Measurements from ENCODE around the gene SLC8A2.

The SLC8A2 gene

DNA sequence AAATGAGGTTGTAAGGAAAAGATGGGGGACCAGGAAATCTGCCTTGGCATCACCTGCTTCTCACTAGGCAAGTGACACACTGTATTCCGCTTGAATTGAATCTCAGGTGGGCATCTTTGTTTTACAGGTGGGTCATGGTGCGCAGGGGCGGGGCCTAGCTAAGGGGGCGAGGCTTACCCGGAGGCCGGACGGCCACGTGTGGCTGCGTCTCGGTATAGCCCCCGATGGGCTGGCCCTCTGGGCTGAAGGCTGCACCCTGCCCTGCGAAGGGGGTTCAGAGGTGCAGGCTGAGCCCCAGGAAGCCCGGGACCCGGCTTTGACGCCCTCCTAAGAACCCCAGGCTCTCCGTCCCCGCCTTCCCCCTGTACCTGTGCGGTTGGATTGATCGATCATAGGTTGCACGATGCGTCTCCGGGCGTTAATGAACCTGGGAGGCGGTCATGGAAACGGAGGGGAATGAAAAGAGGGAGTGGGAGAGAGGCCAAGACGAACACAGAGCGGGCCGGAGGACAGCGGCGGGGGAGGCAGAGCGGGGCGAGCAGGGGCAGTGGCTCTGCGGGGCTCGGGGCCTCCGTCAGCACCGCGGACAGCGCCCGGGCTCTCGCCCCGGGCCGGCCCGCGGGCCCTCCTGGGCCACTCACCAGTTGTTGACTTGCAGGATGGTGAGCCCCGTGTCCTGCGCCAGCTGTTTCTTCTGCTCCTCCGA, 64.8 kb downstream of the SLC8A2 start:
- Histone ChIP-seq H3K4me2 (no peak overlapping the region), H3K36me3 (ENCODE audit: insufficient read depth) (no peaks in the 10 kb centered on the region), H3K4me3 (IDR thresholded peaks at IDR 0.05; ENCODE audit: insufficient read depth, low read depth, low read length) (no peak overlapping the region), H4K20me1 (ENCODE audit: insufficient read depth) (no peaks in the 10 kb centered on the region), H3K27ac (no peak overlapping the region), H3K4me1 (ENCODE audit: low read depth, poor library complexity, severe bottlenecking) (no peaks in the 10 kb centered on the region), H2AFZ (ENCODE audit: low read depth) (no peak overlapping the region), H3K27me3 (ENCODE audit: insufficient read depth, low read depth) (peaks cover 100% of the 10 kb centered on the region), H3K79me2 (ENCODE audit: insufficient read depth, low read depth) (no peaks in the 10 kb centered on the region), H3K9ac (no peak overlapping the region)
- TF ChIP-seq, protein P1, sequence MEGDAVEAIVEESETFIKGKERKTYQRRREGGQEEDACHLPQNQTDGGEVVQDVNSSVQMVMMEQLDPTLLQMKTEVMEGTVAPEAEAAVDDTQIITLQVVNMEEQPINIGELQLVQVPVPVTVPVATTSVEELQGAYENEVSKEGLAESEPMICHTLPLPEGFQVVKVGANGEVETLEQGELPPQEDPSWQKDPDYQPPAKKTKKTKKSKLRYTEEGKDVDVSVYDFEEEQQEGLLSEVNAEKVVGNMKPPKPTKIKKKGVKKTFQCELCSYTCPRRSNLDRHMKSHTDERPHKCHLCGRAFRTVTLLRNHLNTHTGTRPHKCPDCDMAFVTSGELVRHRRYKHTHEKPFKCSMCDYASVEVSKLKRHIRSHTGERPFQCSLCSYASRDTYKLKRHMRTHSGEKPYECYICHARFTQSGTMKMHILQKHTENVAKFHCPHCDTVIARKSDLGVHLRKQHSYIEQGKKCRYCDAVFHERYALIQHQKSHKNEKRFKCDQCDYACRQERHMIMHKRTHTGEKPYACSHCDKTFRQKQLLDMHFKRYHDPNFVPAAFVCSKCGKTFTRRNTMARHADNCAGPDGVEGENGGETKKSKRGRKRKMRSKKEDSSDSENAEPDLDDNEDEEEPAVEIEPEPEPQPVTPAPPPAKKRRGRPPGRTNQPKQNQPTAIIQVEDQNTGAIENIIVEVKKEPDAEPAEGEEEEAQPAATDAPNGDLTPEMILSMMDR (conservative IDR thresholded peaks at IDR 0.05; ENCODE audit: low read depth, low read length), result no peak

DNA sequence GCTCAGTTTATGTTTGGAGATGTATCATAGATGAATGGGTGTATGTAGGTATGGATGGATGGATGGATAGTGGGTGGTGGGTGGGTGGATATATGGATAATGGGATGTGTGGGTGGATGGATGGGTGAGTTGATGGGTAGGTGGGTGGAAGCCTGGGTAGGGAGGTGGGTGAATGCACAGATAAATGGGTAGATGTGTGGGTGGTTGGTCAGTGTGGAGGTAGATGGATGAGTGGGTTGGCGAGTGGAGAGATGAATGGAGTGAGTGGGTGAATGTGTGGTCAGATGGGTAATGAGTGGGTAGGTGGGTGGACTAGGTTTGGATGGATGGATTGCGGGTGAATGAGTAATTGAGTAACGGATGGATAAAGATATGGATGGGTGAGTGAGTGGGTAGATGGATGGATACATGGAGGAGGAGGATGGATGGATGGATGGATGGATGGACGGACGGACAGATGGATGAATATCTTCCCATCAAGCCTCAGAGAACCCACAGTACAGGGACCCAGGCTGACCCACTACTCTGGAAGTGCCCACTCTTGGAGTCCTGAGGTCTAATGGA, 65.8 kb downstream of the SLC8A2 start:
- H4K20me1 ChIP-seq (ENCODE audit: insufficient read depth), result no peaks in the 10 kb centered on the region

DNA sequence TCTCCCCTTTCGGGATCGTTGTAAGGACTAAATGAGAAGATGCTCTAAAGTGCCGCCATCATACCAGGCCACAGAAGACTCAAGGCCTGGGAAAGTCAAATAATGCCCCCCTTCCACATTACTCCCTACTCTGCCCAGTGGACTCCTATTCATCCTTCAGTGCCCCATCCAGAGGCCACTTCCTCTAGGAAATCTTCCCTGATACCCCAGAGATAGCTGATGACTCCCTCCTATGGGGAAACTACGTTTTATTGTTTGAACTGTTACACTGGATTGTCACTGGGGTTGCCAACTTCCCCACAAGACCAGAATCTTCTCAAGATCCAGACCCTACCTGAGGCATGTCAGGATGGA, 66.5 kb downstream of the SLC8A2 start:
- Histone ChIP-seq H3K4me2 (no peak overlapping the region), H3K9ac (no peak overlapping the region), H3K4me3 (IDR thresholded peaks at IDR 0.05; ENCODE audit: insufficient read depth, low read depth, low read length) (no peak overlapping the region), H3K27me3 (ENCODE audit: insufficient read depth, low read depth) (peaks cover 100% of the 10 kb centered on the region), H3K27ac (no peak overlapping the region), H4K20me1 (ENCODE audit: insufficient read depth) (no peaks in the 10 kb centered on the region), H3K4me1 (ENCODE audit: low read depth, poor library complexity, severe bottlenecking) (no peaks in the 10 kb centered on the region), H2AFZ (ENCODE audit: low read depth) (no peak overlapping the region), H3K79me2 (ENCODE audit: insufficient read depth, low read depth) (no peaks in the 10 kb centered on the region), H3K36me3 (ENCODE audit: insufficient read depth) (no peaks in the 10 kb centered on the region)
- TF ChIP-seq, protein P1 (conservative IDR thresholded peaks at IDR 0.05; ENCODE audit: low read depth, low read length), result no peak

More for the DNA sequence above, 65.8 kb downstream of the SLC8A2 start:
- Histone ChIP-seq H3K79me2 (ENCODE audit: insufficient read depth, low read depth) (no peaks in the 10 kb centered on the region), H3K4me3 (IDR thresholded peaks at IDR 0.05; ENCODE audit: insufficient read depth, low read depth, low read length) (no peak overlapping the region), H3K9ac (no peak overlapping the region), H3K27ac (no peak overlapping the region), H3K4me2 (no peak overlapping the region), H3K4me1 (ENCODE audit: low read depth, poor library complexity, severe bottlenecking) (no peaks in the 10 kb centered on the region), H3K36me3 (ENCODE audit: insufficient read depth) (no peaks in the 10 kb centered on the region), H3K27me3 (ENCODE audit: insufficient read depth, low read depth) (peaks cover 100% of the 10 kb centered on the region), H2AFZ (ENCODE audit: low read depth) (no peak overlapping the region)
- TF ChIP-seq, protein P1 (conservative IDR thresholded peaks at IDR 0.05; ENCODE audit: low read depth, low read length), result no peak

DNA sequence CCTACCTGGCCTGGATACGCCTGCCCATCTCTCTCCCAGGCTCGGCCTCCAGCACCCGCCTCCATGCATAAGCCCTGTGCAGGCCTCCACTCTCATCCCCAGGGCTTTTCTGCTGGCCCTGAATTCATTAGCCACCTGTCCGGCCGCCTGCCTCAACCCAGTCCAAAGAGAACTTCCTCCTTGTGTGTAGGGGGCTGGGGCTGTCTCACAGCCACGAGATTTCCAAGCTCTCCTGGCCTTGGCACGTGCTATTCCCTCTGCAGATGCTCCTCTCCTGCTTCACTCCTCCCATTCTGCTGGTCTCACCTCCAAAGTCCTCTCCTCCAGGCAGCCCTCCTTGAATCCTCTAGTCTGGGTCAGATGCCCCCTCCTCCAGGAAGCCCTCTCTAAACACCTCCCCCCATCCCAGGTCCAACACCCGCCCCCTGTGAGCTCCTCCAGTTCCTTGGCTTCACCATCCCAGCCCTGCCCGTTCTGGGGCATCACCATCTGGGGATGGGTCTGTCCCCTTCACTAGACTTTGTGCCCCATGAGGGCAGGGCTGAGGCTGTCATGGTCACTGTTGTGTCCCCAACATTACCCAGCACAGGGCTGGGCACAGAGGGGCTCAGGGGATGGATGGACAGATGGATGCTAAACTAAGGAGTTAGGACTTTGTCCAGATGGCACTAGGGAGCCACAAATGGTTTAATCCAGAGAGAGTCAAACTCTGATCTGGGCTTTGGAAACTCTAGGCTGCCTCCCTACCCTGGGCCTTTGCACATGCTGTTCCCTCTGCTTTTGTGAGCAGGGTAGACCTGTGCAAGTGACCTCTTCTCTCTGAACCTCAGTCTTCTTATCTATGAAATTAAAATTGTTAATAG, 67.1 kb downstream of the SLC8A2 start:
- H3K4me3 ChIP-seq (IDR thresholded peaks at IDR 0.05; ENCODE audit: insufficient read depth, low read depth, low read length), result no peak overlapping the region
- H3K4me2 ChIP-seq, result no peak overlapping the region
- H3K9ac ChIP-seq, result no peak overlapping the region
- H3K4me1 ChIP-seq (ENCODE audit: low read depth, poor library complexity, severe bottlenecking), result no peaks in the 10 kb centered on the region
- H2AFZ ChIP-seq (ENCODE audit: low read depth), result no peak overlapping the region
- H3K27me3 ChIP-seq (ENCODE audit: insufficient read depth, low read depth), result peaks cover 100% of the 10 kb centered on the region
- H3K79me2 ChIP-seq (ENCODE audit: insufficient read depth, low read depth), result no peaks in the 10 kb centered on the region
- no peaks in the 10 kb centered on the region for H3K36me3 ChIP-seq (ENCODE audit: insufficient read depth)
- TF ChIP-seq, protein P1 (conservative IDR thresholded peaks at IDR 0.05; ENCODE audit: low read depth, low read length), result no peak
- no peak overlapping the region for H3K27ac ChIP-seq
- H4K20me1 ChIP-seq (ENCODE audit: insufficient read depth), result no peaks in the 10 kb centered on the region
